ENCODE data around the gene COX6A2.

COX6A2 gene

GRCh38 chr16:31470615-31471014, 42.5 kb upstream of the COX6A2 start:
- no peak for DNase-seq (ENCODE audit: low spot score in 2 of 2)
- peaks cover 7% of the 10 kb centered on the region for H3K36me3 Mint-ChIP-seq (ENCODE audit: insufficient read depth)
- ATAC-seq (replicated peaks; ENCODE audit: extremely low read depth, poor library complexity, severe bottlenecking): no peak
- H3K9me3 Mint-ChIP-seq: no peaks in the 10 kb centered on the region
- no peak overlapping the region for H3K27ac Mint-ChIP-seq (ENCODE audit: low read depth)
- H3K27me3 Mint-ChIP-seq: peaks cover 16% of the 10 kb centered on the region
- H3K4me1 Mint-ChIP-seq: peaks cover 16% of the 10 kb centered on the region
- H3K4me3 Mint-ChIP-seq: no peak overlapping the region

DNA sequence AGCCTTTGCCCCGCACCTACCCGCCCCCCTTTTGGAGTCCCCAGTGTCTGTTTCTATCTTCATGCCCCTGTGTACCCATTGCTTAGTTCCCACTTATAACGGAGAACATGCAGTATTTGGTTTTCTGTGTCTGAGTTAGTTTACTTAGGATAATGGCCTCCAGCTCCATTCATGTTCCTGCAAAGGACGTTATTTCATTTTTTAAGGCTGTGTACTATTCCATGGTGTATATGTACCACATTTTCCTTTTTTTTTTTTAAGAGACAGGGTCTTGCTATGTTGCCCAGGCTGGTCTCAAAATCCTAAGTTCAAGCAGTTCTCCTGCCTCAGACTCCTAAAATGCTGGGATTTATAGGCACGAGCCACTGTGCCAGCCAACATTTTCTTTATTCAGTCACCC, 39.7 kb upstream of the COX6A2 start:
- Mint-ChIP-seq H3K4me1 (peaks cover 20% of the 10 kb centered on the region), H3K9me3 (no peaks in the 10 kb centered on the region), H3K4me3 (no peak overlapping the region), H3K27me3 (peaks cover 8% of the 10 kb centered on the region), H3K36me3 (ENCODE audit: insufficient read depth) (peaks cover 20% of the 10 kb centered on the region), H3K27ac (ENCODE audit: low read depth) (no peak overlapping the region)
- no peak for DNase-seq (ENCODE audit: low spot score in 2 of 2)
- no peak for ATAC-seq (replicated peaks; ENCODE audit: extremely low read depth, poor library complexity, severe bottlenecking)

DNA sequence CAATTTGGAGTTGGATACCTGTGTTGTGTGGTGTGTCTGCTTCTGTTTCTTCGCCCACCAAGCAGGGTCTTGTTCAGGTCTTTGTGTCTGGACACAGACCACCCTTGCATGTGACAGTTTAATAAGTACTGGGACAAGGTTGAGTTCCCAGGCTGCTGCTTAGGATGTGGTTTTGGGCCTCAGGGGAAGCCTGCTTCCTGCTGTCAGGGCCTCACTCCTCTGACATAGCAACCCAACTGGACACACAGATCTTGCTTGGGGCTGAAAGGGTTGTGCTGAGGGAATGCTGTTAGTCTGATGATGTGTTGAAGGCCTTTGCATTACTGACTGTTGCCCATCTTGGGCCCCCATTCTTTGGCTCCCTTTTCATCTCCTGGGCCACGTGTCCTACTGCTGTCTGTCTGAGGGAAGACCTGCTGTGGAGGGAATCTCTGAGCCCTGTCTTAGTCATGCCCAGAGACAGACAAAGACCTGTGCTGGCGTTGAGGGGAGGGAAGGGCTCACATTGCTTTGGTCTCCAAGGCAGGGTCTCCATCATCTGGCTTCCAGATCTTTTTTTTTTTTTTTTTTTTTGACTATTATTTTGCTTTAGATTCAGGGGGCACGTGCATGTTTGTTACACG, 39.1 kb upstream of the COX6A2 start:
- H3K9me3 Mint-ChIP-seq: no peaks in the 10 kb centered on the region
- peaks cover 14% of the 10 kb centered on the region for H3K4me1 Mint-ChIP-seq
- H3K36me3 Mint-ChIP-seq (ENCODE audit: insufficient read depth): peaks cover 23% of the 10 kb centered on the region
- DNase-seq (ENCODE audit: low spot score in 2 of 2) (no peak), ATAC-seq (replicated peaks; ENCODE audit: extremely low read depth, poor library complexity, severe bottlenecking) (no peak)
- peaks cover 2% of the 10 kb centered on the region for H3K27me3 Mint-ChIP-seq
- H3K4me3 Mint-ChIP-seq: no peak overlapping the region
- H3K27ac Mint-ChIP-seq (ENCODE audit: low read depth): no peak overlapping the region

DNA sequence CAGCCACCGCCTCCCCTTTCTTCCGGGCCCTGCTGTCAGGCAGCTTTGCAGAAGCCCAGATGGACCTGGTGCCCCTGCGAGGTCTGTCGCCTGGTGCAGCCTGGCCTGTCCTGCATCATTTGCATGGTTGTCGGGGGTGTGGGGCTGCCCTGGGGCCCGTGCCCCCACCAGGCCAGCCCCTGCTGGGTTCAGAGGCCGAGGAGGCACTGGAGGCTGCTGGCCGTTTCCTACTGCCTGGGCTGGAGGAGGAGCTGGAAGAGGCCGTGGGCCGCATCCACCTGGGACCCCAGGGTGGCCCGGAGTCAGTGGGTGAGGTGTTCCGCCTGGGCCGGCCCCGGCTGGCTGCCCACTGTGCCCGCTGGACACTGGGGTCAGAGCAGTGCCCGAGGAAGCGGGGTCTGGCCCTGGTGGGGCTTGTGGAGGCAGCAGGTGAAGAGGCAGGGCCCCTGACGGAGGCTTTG, 38.3 kb upstream of the COX6A2 start:
- H3K4me3 Mint-ChIP-seq: no peak overlapping the region
- H3K4me1 Mint-ChIP-seq: peaks cover 14% of the 10 kb centered on the region
- H3K9me3 Mint-ChIP-seq: no peaks in the 10 kb centered on the region
- no peak overlapping the region for H3K27ac Mint-ChIP-seq (ENCODE audit: low read depth)
- no peaks in the 10 kb centered on the region for H3K27me3 Mint-ChIP-seq
- DNase-seq (ENCODE audit: low spot score in 2 of 2) (no peak), ATAC-seq (replicated peaks; ENCODE audit: extremely low read depth, poor library complexity, severe bottlenecking) (no peak)
- H3K36me3 Mint-ChIP-seq (ENCODE audit: insufficient read depth): peaks cover 23% of the 10 kb centered on the region

- Mint-ChIP-seq H3K9me3 (no peaks in the 10 kb centered on the region), H3K4me3 (no peak overlapping the region), H3K27me3 (no peaks in the 10 kb centered on the region), H3K27ac (ENCODE audit: low read depth) (no peak overlapping the region), H3K36me3 (ENCODE audit: insufficient read depth) (peaks cover 25% of the 10 kb centered on the region), H3K4me1 (peaks cover 20% of the 10 kb centered on the region)
- ATAC-seq (replicated peaks; ENCODE audit: extremely low read depth, poor library complexity, severe bottlenecking): no peak
- no peak for DNase-seq (ENCODE audit: low spot score in 2 of 2)
These were observed 37.7 kb upstream of the COX6A2 start for GRCh38 chr16:31465788-31466370.

- Mint-ChIP-seq H3K36me3 (ENCODE audit: insufficient read depth) (peaks cover 26% of the 10 kb centered on the region), H3K27me3 (no peaks in the 10 kb centered on the region), H3K4me3 (no peak overlapping the region), H3K9me3 (no peaks in the 10 kb centered on the region), H3K4me1 (peaks cover 27% of the 10 kb centered on the region), H3K27ac (ENCODE audit: low read depth) (no peak overlapping the region)
- DNase-seq (ENCODE audit: low spot score in 2 of 2): no peak
- no peak for ATAC-seq (replicated peaks; ENCODE audit: extremely low read depth, poor library complexity, severe bottlenecking)
These were observed 36.7 kb upstream of the COX6A2 start for GRCh38 chr16:31464781-31465260.

DNA sequence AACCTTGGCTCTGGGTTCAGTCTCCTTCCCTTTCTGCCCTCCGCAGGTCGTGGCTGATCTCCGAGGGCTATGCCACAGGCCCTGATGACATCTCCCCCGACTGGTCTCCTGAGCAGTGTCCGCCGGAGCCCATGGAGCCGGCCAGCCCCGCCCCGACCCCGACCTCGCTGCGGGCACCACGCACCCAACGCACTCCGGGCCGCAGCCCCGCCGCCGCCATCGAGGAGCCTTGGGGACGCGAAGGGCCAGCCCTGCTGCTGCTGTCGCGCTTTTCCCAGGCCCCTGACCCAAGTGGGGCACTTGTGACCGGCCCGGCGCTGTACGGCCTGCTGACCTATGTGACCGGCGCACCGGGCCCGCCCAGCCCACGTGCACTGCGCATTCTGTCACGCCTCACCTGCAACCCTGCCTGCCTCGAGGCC, 36.2 kb upstream of the COX6A2 start:
- Mint-ChIP-seq H3K9me3 (no peaks in the 10 kb centered on the region), H3K4me3 (no peak overlapping the region), H3K27ac (ENCODE audit: low read depth) (no peak overlapping the region), H3K36me3 (ENCODE audit: insufficient read depth) (peaks cover 30% of the 10 kb centered on the region), H3K27me3 (no peaks in the 10 kb centered on the region), H3K4me1 (peaks cover 28% of the 10 kb centered on the region)
- DNase-seq (ENCODE audit: low spot score in 2 of 2) (no peak), ATAC-seq (replicated peaks; ENCODE audit: extremely low read depth, poor library complexity, severe bottlenecking) (no peak)

DNA sequence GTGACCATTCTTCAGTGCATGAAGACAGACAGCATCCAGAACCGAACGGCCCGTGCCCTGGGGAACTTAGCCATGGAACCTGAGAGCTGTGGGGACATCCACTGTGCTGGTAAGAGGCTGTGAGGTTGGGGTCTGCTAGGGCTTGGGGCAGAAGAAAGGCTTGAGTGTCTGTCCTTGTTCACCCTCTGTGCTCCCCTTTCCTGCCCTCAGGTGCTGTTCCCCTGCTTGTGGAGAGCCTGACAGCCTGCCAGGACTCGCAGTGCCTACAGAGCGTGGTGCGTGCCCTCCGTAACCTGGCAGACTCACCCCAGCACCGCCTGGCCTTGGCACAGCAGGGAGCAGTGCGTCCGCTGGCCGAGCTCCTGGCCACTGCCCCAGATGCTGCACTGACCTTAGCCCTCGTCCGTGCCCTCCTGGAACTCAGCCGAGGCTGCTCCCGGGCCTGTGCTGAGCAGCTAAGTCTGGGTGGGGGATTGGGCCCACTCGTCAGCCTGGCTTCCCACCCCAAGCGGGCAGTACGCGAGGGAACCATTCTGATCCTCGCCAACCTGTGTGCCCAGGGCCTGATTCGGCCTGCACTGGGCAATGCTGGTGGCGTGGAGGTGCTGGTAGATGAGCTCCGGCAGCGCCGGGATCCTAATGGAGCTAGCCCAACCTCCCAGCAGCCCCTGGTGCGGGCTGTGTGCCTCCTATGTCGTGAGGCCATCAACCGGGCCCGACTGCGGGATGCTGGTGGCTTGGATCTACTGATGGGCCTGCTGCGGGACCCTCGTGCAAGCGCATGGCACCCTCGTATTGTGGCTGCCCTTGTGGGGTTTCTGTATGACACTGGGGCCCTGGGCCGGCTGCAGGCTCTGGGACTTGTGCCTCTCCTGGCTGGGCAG, 34.0 kb upstream of the COX6A2 start:
- Mint-ChIP-seq H3K4me1 (peaks cover 30% of the 10 kb centered on the region), H3K27ac (ENCODE audit: low read depth) (no peak overlapping the region), H3K36me3 (ENCODE audit: insufficient read depth) (peaks cover 37% of the 10 kb centered on the region), H3K4me3 (no peak overlapping the region), H3K9me3 (no peaks in the 10 kb centered on the region), H3K27me3 (no peaks in the 10 kb centered on the region)
- ATAC-seq (replicated peaks; ENCODE audit: extremely low read depth, poor library complexity, severe bottlenecking): no peak
- no peak for DNase-seq (ENCODE audit: low spot score in 2 of 2)

DNA sequence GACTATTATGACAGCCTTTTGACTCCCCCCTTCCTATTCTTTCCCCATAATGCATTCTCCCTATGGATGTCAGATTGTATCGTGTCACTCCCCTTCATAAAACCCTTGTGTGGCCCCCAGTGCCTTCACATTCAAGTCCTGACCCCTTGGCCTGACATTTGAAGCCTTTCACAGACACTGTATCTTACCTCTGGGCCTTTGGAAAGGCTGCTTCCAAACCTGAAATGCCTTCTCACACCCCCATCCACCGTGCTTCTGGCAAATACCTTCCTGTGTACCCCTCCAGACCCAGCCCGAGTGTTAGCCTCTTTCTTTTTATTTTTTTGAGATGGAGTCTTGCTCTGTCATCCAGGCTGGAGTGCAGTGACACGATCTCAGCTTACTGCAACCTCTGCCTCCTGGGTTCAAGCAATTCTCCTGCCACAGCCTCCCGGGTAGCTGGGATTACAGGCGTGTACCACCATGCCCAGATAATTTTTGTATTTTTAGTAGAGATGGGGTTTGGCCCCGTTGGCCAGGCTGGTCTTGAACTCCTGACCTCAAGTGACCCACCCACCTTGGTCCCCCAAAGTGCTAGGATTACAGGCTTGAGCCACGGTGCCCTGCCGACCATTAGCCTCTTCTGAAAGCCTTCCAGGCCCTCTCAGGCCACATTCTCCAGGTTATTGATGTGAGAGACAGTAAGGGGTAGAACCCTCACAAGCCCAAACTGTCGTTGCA, 33.2 kb upstream of the COX6A2 start:
- Mint-ChIP-seq H3K4me1 (peaks cover 24% of the 10 kb centered on the region), H3K36me3 (ENCODE audit: insufficient read depth) (peaks cover 36% of the 10 kb centered on the region)
- ATAC-seq (replicated peaks; ENCODE audit: extremely low read depth, poor library complexity, severe bottlenecking): no peak

DNA sequence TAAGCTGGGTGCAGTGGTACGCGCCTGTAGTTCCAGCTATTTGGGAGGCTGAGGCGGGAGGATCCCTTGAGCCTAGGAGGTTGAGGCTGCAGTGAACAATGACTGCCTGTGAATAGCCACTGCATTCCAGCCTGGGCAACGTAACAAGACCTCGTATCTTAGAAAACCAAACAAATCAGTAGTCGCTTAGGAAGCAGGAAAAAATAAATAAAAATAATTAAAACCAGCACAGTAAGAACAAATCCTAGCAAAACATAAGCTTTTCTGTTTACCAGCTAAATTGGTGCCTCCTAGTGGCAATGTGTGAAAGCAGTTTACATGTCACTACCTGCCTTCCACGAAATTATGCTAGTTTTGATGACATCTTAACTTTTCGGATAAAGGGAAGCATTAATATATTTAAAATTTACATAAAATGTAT, 32.4 kb upstream of the COX6A2 start:
- H3K27ac Mint-ChIP-seq (ENCODE audit: low read depth): peak overlapping the region; percentile 94
- no peaks in the 10 kb centered on the region for H3K9me3 Mint-ChIP-seq
- ATAC-seq (replicated peaks; ENCODE audit: extremely low read depth, poor library complexity, severe bottlenecking): no peak
- DNase-seq (ENCODE audit: low spot score in 2 of 2): no peak
- H3K27me3 Mint-ChIP-seq: no peaks in the 10 kb centered on the region
- peak overlapping the region; percentile 88 for H3K4me3 Mint-ChIP-seq
- peaks cover 34% of the 10 kb centered on the region for H3K36me3 Mint-ChIP-seq (ENCODE audit: insufficient read depth)
- peaks cover 29% of the 10 kb centered on the region for H3K4me1 Mint-ChIP-seq

More for the DNA sequence above, 33.2 kb upstream of the COX6A2 start:
- Mint-ChIP-seq H3K9me3 (no peaks in the 10 kb centered on the region), H3K4me3 (no peak overlapping the region), H3K27me3 (no peaks in the 10 kb centered on the region), H3K27ac (ENCODE audit: low read depth) (no peak overlapping the region)
- no peak for DNase-seq (ENCODE audit: low spot score in 2 of 2)

DNA sequence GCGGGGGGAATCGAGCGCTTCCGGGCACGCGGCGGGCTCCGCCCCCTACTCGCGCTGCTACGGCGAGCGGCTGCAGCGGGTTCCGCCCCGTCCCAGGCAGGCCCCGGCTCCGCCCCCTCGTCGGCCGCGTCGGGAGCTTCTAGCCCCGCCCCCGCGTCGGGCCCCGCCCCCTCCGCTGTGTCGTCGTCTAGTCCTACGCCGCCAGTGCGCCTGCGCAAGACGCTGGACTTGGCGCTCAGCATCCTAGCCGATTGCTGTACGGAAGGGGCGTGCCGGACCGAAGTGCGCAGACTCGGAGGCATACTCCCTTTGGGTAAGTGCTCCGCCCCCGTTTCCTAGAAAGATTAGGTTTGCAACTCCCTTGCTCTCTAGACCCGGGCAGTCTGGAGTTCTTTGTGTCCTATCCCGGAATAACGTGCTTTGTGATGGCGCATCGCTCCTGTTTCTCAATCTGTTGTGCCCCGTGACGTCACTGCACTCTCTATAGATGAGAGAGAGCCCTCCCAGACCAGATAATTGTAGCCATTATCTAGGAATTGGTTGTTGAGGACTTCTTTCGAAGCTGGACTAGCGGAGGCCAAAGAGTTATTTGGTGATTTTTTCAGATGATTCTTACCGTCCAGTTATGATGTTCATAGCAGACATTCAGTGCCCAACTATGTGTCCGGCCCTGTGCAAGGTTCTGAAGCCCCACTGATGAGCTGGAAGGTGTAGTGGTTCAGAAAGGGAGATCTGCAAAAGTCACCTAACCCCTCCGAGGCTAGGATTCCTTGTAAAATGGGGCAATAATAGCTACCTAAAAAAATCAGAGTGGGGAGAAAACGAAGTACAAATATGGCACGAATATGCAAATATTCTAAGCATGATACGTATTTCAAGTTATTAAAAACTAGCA, 31.8 kb upstream of the COX6A2 start:
- Mint-ChIP-seq H3K4me3 (peak overlapping the region; percentile 88), H3K36me3 (ENCODE audit: insufficient read depth) (peaks cover 31% of the 10 kb centered on the region), H3K27ac (ENCODE audit: low read depth) (peak overlapping the region; percentile 94), H3K4me1 (peaks cover 34% of the 10 kb centered on the region), H3K9me3 (no peaks in the 10 kb centered on the region), H3K27me3 (no peaks in the 10 kb centered on the region)
- ATAC-seq (replicated peaks; ENCODE audit: extremely low read depth, poor library complexity, severe bottlenecking): peak; percentile 76
- DNase-seq (ENCODE audit: low spot score in 2 of 2): peak; percentile 99
